ENCODE data around the gene OR10G8.

GRCh38 chr11:123979311-123979710 lies 47.3 kb upstream of the OR10G8 start:
- TF ChIP-seq CTCF (IDR thresholded peaks at IDR 0.05) (no peak), ZFX (IDR thresholded peaks at IDR 0.05; ENCODE audit: borderline replicate concordance) (no peak)

Measured in 22Rv1 (cell line).